ENCODE measurements around the gene TUBB6.

GRCh38 chr18:12302391-12303147 is 5.5 kb upstream of the TUBB6 start:
- TF ChIP-seq, protein P1, sequence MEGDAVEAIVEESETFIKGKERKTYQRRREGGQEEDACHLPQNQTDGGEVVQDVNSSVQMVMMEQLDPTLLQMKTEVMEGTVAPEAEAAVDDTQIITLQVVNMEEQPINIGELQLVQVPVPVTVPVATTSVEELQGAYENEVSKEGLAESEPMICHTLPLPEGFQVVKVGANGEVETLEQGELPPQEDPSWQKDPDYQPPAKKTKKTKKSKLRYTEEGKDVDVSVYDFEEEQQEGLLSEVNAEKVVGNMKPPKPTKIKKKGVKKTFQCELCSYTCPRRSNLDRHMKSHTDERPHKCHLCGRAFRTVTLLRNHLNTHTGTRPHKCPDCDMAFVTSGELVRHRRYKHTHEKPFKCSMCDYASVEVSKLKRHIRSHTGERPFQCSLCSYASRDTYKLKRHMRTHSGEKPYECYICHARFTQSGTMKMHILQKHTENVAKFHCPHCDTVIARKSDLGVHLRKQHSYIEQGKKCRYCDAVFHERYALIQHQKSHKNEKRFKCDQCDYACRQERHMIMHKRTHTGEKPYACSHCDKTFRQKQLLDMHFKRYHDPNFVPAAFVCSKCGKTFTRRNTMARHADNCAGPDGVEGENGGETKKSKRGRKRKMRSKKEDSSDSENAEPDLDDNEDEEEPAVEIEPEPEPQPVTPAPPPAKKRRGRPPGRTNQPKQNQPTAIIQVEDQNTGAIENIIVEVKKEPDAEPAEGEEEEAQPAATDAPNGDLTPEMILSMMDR (IDR thresholded peaks at IDR 0.05; ENCODE audit: low read depth, low read length): no peak
- no peak for TF ChIP-seq EZH2phosphoT487 (IDR thresholded peaks at IDR 0.05; ENCODE audit: low read depth)

Data from OCI-LY3 (cell line).